ENCODE results near the gene HHIPL1.

The HHIPL1 gene
- 0 to 0.30 reads per million in 2 experiments for total RNA-seq

DNA sequence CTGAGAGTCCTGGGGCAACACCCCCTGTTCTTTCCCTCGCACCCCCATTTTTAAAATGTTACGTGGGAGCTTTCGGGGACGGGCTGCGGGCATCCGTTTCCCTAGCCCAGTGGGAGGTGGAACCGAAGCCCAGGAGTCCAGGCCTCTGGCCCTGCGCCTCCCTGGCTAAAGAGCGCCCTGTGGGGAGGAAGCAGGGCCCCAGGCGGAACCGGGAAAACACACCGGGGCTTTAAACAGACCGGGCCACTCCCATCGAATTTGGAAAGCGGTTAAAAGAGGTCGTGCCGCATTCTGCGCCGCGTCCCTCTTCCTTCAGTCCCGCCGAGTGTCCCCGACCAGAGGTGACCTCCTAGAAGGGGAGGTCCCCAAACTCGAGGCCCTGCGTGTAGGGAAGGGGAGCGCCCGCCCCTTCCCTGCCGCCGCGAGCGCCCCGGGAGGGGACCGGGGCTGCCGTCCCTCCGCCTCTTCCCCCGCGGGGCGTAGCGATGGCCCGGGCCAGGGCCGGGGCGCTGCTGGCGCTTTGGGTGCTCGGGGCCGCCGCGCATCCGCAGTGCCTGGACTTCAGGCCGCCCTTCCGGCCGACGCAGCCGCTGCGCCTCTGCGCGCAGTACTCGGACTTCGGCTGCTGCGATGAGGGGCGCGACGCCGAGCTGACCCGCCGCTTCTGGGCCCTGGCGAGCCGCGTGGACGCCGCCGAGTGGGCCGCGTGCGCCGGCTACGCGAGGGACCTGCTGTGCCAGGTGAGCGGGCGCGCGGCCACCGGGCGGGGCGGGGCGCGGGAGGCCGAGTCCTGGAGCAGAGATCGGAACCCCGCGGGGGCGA, at the start of gene HHIPL1:
Gene HHIPL1 (plus strand): TSS at position 407 of the 822 bp plus-strand sequence. CDS start 79 bp downstream, at position 486.
- DNase-seq (ENCODE audit: low read depth) = no peak

DNA sequence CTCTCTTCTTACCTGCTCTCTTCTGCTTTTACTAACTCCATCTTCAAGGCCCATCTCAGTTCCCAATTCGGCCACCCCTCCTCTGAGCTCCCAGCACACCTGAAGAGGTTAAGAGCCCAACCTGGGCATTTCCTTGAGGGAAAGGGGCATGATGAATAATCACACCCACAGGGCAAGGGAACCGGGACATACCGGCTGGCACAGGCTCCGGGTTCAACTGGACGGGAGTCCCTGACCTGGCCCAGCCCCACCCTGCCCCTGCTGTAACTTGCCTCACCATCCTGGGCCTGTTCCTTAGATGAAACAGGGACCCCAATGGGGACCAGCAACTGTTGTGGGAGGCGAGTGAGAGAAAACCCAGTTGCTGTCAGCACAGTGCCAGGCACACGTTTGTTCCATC, 49.4 kb upstream of the HHIPL1 start:
- DNase-seq (ENCODE audit: low read depth) = no peak

DNA sequence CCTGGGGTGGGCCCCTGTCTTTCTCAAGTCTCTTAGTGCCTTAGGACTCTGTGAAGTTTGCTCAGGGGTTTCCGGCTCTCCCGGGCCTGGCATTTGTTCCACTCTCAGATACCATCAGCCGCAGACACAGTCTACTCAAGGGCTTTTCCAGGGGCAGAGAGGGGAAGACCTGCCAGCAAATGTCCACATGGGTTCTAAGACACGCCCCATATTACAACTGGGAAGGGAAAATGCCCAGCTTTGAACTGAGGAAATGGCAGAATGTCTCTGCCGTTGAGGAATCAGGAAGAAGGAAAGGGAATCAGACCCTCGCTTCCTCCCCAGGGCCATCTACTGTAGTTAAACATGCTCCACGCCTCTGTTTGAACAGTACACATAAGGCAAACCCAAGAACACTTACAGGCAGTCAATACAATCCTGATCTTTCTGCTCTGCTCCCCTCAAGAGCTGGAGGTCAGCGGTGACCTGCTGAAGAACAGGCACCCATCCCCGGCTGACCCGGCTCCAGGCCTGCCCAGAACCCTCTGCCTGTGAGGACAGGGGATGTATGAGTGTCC, 48.8 kb upstream of the HHIPL1 start:
- no peak for DNase-seq (ENCODE audit: low read depth)

DNA sequence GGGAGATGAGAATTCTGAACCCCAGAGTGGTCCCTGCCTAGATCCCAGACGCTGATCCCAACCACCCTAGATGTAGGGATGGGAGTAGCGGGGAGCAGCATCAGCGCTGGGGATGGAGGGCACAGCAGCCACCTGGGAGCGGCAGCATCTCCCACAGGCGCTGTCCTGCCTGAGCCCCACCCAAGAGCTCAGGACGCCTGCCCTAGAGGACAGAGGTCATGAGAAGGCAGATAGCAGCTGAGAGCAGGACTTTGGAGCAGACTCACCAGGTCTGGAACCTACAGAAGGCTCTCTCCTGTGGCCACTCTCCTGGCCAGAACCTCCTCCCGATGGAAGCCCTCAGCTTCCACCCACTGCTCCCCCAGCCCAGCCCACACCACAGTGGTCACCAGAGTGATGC, 48.2 kb upstream of the HHIPL1 start:
- no peak for DNase-seq (ENCODE audit: low read depth)

DNA sequence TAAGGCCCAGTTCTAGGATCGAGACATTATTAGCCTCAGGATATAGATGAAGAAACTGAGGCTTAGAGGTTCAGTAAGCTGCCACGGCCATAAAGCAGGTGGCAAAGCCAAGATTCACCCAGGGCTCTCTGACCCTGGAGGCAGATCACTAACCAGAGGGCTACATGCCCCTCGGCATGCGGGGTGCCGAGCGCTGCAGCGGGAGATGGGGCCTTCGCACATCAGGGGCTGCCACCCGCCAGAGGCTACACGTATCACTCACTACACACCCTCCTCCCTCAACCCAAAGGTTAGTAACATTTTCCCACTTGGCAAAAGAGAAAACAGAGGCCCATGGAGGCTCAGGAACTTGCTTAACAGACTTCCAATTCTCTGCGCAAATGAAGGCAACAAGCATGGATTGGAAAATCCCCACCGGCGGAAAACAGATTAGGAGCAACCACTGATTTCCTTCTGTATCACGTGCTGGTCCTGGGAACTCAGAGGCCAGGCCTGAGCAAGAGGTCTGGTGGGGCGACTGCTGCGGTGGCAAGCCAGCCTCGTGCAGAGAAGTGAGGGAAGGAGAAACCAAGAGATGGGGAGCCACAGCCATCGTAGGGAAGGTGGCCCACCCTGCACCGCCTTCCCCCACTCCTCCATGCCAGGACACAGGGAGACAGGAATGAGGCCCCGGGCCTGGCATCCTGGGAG, 46.9 kb upstream of the HHIPL1 start:
- DNase-seq (ENCODE audit: low read depth) = no peak

DNA sequence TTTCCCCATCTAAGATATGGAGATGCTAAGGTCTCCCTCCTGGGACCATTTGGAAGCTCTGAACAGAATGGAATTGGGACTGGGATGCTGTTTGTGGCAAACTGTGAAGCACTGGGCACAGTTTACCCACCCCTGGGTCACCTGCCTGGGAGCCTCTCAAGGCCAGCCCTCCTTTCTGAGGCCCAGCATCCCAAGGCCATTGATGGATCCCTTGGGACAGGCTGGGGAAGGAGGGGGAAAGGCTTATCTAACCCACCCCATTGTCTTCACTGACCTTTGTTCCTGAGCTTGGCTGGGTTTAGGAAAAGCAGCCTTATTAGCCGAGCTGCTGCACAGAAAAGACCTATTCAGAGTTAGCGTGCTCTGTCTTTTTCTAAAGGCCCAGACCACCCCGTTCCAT, 46.2 kb upstream of the HHIPL1 start:
- DNase-seq (ENCODE audit: low read depth) = no peak

DNA sequence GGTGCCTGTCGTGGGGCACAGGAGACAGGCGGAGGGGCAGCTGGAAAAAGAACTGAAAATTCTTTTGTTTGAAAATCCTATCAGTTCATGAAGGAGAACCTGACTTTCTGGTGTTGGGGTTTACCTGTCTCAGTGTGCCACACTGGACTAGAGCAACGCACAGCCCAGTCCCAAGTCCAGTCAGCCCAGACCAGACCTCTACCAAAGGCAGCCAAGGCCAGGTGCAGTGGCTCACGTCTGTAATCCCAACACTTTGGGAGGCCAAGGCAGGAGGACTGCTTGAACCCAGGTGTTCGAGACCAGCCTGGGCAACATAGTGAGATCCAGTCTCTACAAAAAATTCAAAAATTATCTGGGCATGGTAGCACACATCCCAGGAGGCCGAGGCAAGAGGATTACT, 45.5 kb upstream of the HHIPL1 start:
- no peak for DNase-seq (ENCODE audit: low read depth)

DNA sequence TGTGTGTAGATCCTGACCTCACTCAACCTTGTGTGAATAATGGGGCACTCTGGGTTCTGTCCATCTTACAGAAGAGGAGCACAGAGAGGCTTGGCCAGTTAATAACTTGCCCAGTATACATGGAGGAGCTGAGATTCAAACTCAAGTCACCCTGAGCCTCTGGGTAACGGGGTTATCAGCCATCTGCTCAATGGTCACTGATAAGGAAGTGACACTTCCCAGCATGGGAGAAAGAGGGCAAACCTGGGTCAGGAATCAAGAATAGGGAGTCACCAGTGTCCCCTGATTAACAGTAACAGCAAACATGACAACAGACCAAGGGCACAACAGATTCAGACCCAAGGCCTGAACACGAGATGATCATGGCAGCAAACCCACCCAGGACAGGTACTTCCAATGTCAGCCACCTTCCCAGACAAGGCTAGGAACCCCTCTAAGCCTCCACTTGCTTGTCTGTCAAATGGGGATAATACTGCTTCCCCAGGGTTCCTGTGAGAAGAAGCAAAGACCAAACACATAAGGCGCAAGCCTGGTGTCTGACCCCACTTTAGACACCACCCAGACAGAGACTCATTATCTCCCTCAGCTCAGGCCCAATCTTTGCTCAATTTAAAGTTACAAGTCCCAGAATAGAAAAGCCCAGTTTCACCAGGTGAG, 44.6 kb upstream of the HHIPL1 start:
- DNase-seq (ENCODE audit: low read depth) = no peak

DNA sequence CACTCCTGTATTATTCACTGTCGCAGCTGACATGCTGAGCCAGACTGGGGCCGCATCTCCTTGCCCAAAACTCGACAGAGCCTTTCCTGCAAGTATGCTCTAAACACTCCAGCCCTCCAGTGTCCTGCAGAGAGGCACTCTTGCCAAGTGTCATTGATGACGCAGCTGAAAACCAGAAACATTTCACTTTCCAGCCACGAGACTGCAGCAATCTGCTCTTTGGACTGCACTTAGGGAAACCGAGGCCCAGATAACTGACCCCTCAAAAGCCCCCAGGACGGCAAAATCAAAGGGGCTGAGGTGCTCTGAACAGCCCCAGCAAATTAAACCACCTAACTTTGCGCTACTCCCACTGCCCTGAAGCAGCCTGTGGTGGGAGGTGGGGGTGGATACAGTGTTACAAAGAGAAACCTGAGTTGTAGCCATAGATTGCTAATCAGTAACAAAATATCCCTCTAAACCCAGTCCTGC, 43.5 kb upstream of the HHIPL1 start:
- DNase-seq (ENCODE audit: low read depth) = no peak

DNA sequence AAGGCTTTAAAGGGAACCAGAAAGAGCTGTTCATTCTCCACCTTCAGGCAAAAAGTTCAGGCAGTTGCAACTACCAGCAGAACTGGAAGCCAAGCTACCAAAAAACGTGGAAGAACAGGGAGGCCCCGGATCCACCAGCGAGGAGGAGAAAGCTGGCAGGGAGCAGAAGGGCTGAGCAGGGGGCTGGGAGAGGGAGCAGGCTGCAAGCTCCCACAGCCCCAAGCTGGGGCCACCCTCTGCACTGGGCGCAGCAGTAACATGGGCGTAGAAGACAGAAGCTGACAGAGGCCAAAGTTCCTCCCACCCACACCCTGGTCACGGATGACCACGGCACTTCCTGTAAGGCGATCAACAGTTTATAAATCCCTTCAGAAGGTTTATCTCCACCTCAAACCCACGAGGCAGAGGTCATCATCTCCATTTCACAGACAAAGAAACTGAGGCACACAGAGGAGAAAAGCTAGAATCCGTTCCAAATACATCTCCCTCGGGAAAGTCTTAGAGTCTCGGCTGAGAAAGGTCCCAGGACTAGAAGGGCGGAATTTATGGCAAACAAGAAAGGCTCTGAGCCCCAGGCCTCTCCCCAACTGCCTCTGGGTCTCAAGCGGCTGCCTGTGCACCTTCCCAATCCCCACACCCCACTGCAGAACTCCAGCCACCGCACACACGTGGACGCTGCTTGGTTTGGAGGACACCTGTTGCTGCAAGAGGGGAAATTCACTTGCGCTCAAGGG, 42.7 kb upstream of the HHIPL1 start:
- no peak for DNase-seq (ENCODE audit: low read depth)

DNA sequence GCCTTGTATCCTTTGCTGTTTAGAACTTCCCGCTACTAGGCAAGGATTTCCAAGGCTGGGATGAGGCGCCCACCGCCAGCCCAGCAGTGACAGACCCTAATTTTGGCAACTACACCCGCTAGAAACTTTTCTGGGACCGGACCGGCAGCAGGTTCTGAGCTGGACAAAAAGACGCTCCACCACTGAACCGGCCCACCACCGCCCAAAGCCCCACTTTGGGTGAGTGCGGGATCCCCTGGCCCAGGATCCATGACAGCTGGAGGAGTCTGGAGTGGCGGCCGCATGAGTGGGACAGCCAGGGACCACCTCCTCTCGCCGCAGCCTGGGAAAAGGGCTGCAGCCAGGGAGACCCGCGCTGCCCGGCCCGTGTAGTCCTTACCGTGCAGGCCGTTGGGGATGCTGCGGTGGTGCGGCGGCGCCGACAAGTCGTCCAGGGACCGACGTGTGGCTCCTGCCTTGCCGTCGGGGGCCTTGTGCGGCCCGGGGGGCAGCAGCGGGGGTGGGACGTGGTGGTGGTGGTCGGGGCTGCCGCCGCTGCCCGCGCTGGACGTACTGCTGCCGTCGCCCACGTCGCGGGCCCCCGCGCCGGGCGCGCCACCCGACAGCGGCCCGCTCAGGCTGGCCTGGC, 42.0 kb upstream of the HHIPL1 start:
- no peak for DNase-seq (ENCODE audit: low read depth)

DNA sequence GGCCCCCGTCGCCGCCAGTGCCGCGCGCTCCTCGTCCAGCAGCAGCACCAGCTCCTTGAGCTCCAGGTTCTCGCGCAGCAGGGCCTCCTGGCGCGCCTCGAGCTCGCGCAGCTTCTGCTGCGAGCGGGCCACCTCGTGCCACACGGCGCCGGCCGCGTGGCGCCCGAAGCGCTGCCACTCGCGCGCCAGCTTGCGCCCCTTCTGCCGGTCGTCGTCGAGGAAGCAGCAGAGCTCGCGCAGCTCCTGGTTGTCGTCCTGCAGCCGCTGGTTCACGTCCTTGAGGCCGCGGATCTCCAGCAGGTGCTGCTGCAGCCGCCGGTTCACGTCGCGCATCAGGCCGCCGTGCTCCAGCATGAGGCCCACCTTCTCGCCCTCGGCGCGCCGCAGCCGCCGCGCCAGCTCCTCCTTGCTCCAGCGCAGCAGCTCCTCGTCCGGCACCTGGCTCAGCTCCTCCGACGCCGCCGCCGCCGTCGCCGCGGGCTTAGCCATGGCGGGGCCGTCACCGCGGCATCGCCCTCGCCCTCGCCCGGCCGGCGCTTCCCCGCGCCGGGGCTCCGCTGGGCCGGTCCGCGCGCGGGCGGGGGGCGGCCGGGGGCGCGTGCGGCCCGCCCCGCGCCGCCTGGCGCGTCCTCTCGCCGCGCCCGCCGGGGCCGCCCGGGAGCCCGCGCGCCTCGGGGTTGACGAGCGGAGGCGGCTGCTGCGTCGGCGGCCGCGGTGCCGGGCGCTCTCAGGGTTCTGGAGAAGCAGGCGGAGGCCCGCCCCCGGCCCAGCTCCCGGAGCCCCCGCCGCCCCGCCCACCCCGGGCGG, 41.3 kb upstream of the HHIPL1 start, which contains the start of gene CCDC85C:
Gene CCDC85C (minus strand): TSS at position 737 of the 807 bp plus-strand sequence. CDS start 248 bp downstream, at position 489.
- DNase-seq (ENCODE audit: low read depth) = peak; percentile 36

DNA sequence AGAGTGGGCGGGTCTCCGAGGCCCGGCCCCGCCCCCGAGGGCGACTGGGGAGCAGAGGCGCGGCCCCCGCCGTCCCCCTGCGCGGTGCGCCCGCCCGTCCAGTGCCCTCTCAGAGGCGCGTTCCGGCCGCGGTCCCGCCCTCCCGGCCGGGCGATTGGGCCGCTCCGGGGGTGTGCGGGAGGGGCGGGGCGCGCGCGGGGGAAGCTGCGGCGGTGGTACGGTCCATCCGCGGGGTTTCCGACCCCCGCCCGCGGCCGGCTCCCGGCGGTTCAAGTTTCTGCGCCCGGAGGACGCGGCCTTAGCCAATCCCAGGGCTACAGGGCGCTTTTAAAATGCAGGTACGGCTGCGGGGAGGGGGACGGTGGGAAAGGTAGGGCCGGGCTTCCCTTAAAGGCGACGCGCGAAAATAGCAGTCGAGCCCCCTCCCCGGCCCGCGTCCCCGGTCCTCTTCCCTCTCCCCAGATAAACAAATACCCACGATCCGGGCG, 40.6 kb upstream of the HHIPL1 start:
- DNase-seq (ENCODE audit: low read depth) = peak; percentile 92

DNA sequence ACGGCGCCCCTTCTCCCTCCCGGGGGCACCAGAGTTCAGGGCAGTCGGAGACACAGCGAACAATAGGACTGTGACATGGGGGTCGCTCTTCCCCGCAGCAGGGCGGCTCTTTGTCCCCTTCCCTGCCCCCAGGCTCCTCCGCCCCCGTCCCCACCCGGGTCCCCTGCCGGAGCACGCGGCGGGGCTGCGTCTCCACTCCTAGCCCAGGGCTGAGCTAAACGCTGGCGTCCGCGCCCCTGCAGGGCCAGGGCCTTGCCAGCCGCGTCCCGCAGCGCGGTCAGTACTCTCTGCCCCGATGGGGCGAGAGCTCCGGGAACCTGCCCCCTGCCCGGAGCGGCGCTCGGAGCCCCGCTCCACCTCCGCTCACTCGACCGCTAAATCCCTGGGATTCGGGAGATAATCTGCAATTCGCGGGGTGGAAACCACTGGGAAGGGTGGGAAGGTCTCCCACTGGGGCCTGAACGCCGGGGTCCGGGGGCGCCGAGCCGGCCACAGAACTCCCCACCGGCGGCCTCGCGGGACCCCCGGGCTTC, 40.1 kb upstream of the HHIPL1 start:
- no peak for DNase-seq (ENCODE audit: low read depth)

DNA sequence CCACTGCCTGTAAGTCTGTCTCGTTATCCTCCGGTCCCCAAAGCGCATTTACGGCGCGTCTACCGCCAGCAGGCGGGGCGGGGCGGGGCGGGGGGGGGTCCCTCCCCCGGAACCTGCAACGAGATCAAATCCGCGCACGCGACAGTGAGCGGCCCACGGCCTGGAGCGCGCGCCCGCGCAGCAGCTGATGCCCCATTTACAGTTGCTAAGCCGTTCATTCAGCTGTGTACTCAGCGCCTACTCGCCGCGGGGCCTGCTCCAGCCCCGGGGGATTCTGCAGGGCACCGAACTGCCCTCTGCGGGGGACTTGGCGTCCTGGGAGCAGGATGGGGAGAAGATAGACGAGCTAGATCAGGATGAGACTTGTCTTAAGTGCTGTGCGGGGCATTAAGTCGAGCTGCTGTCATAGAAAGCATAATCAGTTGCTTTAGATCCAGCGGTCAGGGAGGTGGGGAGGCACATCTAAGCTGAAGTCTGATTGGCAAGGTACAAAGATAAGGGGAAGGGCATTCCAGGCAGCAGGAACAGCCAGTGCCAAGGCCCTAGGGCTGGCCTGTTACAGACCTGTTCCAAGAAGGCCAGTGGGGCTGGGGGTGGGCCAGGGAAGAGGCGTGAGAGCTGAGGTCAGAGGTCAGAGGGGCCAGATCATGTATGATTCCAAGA, 39.5 kb upstream of the HHIPL1 start:
- peak; percentile 74 for DNase-seq (ENCODE audit: low read depth)

DNA sequence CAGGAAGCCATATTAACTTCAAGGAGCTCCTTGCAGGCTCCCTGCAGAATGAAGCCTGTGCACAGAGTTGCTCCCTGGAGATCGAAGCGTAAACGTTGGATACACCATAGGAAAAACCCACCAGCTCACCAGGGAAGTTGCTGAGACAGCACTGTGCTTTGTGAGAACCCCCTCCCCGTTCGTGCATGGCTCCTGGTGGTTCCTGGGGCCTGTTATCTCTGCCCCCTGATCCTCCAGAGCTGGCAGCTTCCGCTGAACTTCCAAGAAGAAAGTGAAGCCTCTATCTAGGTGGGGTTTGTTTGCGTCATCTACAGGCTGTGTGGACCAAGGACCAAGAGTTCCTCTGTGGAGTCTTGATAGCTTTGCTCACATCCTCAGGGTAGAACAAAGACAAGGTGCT, 38.6 kb upstream of the HHIPL1 start:
- no peak for DNase-seq (ENCODE audit: low read depth)

DNA sequence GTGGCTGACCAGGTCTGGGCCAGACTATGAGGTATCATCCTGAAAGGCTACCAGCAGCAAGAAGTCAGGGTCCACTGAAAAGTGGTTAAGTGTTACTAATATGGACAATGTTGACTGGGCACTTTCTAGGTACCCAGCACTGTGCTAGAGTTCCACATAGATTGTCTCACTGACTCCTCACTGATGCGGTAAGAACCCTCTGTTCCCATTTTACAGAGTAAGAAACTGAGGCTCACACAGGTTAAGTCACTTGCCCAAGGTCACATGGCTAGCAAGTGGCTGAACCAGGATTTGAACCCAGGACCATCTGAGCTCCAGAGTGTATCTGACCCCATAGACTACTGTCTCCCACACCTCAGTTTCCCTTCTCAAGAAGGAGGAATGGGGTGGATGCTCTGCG, 36.3 kb upstream of the HHIPL1 start:
- DNase-seq (ENCODE audit: low read depth) = no peak

DNA sequence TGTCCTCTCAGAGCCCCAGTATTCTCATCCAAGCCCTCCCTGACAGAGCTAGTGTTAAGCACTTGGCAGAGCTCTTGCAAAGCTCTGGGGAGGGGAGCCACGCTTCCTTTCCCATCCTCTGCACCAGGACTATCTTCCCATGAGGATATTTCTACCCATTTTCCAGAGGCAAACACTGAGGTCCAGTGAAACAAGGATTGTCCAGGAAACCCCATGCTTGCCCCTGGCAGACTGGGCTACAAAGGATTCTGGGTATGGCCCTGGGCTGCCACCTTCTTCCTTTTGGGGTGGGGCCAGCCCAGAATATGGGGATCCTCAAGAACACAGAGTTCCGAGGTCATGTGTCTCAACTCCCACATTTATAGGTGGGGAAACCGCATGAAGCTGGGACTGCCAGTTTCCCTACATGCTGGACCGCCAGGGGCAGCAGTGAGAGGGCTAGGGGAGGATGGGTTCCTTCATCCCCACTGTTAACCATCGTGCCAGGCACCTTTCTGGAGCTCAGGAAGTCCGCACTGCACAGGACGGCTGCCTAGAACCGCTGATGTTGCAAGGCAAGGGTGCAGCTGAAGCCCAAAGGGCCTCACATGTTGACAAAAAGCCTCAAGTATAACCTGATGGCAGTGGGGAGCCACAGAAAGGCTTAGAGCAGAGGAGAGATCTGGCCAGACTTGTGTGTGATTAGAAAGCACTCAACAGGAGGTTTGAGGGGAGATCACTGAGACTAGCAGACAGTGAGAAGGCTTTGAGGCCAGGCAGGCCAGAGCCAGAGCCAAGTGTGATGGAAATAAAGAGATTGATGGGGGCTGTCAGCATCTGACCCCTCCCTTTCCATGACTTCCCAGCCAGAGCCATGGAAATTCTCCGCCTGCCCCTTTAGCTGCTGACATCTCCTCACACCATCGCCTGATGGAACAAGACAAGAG, 35.4 kb upstream of the HHIPL1 start:
- DNase-seq (ENCODE audit: low read depth) = no peak
